Esophagus muscularis mucosa (tissue), 4 donors: ENCODE data around the gene CLK4. TPM values are rescaled to one million over a fixed set of nuclear protein-coding genes. Genes with fewer than 3 reads are reported as not detected.

ENCODE experiments used
- DNase-seq: peaks from one replicate; pipeline ENCODE4 v3.0.0-alpha.2; 2017; ENCODE audit errors: extremely low spot score
- H3K27ac ChIP-seq, 4 donors: fragments of 200-600 bp; sonication (generic); replicated peaks in 1 of 4; 1 replicate in 3 of 4; 2 replicates in 1 of 4; pipeline ENCODE4 v1.5.1; 2016 to 2019; ENCODE audit warnings: mild to moderate bottlenecking in 1 of 4
- H3K27me3 ChIP-seq, 4 donors: fragments of 200-600 bp; sonication (generic); one replicate each; pipeline versions ENCODE4 v1.5.1 to v1.6.0; 2016 to 2019
- H3K36me3 ChIP-seq, 4 donors: fragments of 200-600 bp; sonication (generic); one replicate each; pipeline ENCODE4 v1.5.1; 2016 to 2019
- H3K4me1 ChIP-seq, 4 donors: fragments of 200-600 bp; sonication (generic); one replicate each; pipeline ENCODE4 v1.5.1; 2016 to 2019
- H3K4me3 ChIP-seq, 4 donors: fragments of 200-600 bp; sonication (generic); 1 replicate in 2 of 4; 2 replicates in 2 of 4; pipeline ENCODE4 v1.5.1; 2016 to 2019; ENCODE audit warnings: mild to moderate bottlenecking in 4 of 4, moderate library complexity in 1 of 4
- H3K9me3 ChIP-seq, 4 donors: fragments of 200-600 bp; sonication (generic); 1 replicate in 3 of 4; 2 replicates in 1 of 4; pipeline ENCODE4 v1.5.1; 2016 to 2019
- CTCF ChIP-seq, 3 experiments: fragments of 200-600 bp in 2 of 3; fragments of 450-650 bp in 1 of 3; sonication (generic) in 2 of 3; IDR thresholded peaks; one replicate each; pipeline ENCODE4 v1.5.1; 2017 to 2019; ENCODE audit warnings: antibody characterized with exemption in 3 of 3, mild to moderate bottlenecking in 2 of 3, moderate library complexity in 1 of 3
- EP300 ChIP-seq: sonication (generic); formaldehyde crosslinking; IDR thresholded peaks from one replicate; pipeline ENCODE4 v1.6.1; 2017; ENCODE audit warnings: antibody characterized with exemption
- POLR2A ChIP-seq: fragments of 450-650 bp; IDR thresholded peaks from one replicate; pipeline ENCODE4 v1.6.1; 2017; ENCODE audit warnings: antibody characterized with exemption, moderate library complexity, mild to moderate bottlenecking, low read depth
- POLR2AphosphoS5 ChIP-seq, 2 donors: sonication (generic); formaldehyde crosslinking; IDR thresholded peaks; one replicate each; pipeline ENCODE4 v1.6.1; 2017; ENCODE audit warnings: antibody characterized with exemption in 2 of 2
- WGBS: methylation state at CpG from one replicate; pipeline ENCODE4 v1.1.5; 2018; 5-methylcytosine and 5-hydroxymethylcytosine counted together
- intact Hi-C: fragments of 100-400 bp; cut with DNase I; formaldehyde crosslinking; loops from one replicate; pipeline ENCODE4 v1.15.1; 2023
- total RNA-seq, 4 donors: library from RNA; depleted of rRNA; stranded (reverse); fragments of >200 nt; gene quantifications; one replicate each; pipeline versions ENCODE4 v1.1.0 to v1.2.1, GENCODE V29; 2016

CLK4 gene
- total RNA-seq, 4 donors from 2014 or later, result 16.7 to 24.9 (median 18.9) TPM

DNA sequence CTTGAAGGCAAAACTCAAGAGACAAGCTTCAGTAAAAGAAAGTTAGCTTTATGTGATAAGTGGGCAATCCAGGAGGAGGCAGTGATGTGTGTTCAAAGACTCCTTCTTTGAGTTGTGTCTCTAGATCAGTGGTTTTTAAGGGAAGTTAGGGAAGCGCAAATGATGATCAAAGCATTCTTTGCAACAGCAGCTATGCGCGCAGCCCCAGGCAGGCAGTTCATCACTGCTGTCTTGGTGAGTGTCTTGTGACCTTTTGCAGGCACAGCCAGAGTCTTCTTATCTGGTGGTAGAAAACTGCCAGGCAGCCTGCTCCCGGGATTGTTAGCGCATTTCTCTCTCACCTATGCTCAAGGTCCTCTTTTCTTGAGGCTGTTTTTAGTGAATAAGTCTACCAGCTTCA lies 40.3 kb upstream of the CLK4 start:
- no peaks in the 10 kb centered on the region for H3K27me3 ChIP-seq
- H3K9me3 ChIP-seq, result no peaks in the 10 kb centered on the region
- TF ChIP-seq CTCF (IDR thresholded peaks at IDR 0.05), result no peak
- no peak for TF ChIP-seq POLR2AphosphoS5 (IDR thresholded peaks at IDR 0.05)
- TF ChIP-seq POLR2A, result no peak
- no peak for TF ChIP-seq EP300
- H3K36me3 ChIP-seq, result no peaks in the 10 kb centered on the region
- 23% methylated on average over 5 of the region's 5 CpGs for WGBS
- no peak for DNase-seq
- peaks cover 0 to 6% (median 0%) of the 10 kb centered on the region in 4 donors for H3K4me1 ChIP-seq
- H3K27ac ChIP-seq, result no peak overlapping the region
- no peak overlapping the region for H3K4me3 ChIP-seq
- intact Hi-C loops, result no loop called here

DNA sequence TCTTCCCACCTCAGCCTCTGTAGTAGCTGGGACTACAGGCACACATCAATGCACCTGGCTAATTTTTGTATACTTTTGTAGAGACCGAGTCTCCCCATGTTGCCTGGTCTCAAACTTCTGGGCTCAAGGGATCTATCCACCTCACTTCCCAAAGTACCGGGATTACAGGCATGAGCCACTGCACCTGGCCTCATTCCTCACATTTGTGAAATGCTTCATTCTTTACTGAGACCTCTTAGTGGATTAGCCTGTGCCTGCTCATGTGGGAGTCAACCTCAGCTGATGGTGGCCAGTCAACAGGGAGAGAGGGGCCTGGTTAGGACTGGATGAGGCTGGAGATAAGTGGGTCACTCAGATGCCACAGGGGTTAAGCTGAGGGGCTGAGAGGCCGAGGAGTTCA lies 37.3 kb upstream of the CLK4 start:
- DNase-seq, result no peak
- Histone ChIP-seq H3K4me3 (no peak overlapping the region), H3K4me1 (peaks cover 0 to 6% (median 0%) of the 10 kb centered on the region in 4 donors), H3K9me3 (no peaks in the 10 kb centered on the region), H3K27me3 (no peaks in the 10 kb centered on the region), H3K36me3 (no peaks in the 10 kb centered on the region), H3K27ac (no peak overlapping the region)
- TF ChIP-seq CTCF (IDR thresholded peaks at IDR 0.05) (no peak), POLR2AphosphoS5 (IDR thresholded peaks at IDR 0.05) (no peak), POLR2A (no peak), EP300 (no peak)
- intact Hi-C loops, result no loop called here
- WGBS, result 89% methylated on average over 3 of the region's 3 CpGs

GRCh38 chr5:178662541-178662860 lies 35.7 kb upstream of the CLK4 start:
- TF ChIP-seq POLR2A (no peak), POLR2AphosphoS5 (IDR thresholded peaks at IDR 0.05) (no peak), CTCF (IDR thresholded peaks at IDR 0.05) (no peak), EP300 (no peak)
- WGBS, result 82% methylated on average over 10 of the region's 10 CpGs
- H3K4me1 ChIP-seq, result peaks cover 0 to 6% (median 0%) of the 10 kb centered on the region in 4 donors
- peaks cover 0 to 5% (median 0%) of the 10 kb centered on the region in 4 donors for H3K27me3 ChIP-seq
- H3K36me3 ChIP-seq, result no peaks in the 10 kb centered on the region
- no peaks in the 10 kb centered on the region for H3K9me3 ChIP-seq
- H3K4me3 ChIP-seq, result no peak overlapping the region
- no peak for DNase-seq
- intact Hi-C loops, result no loop called here
- H3K27ac ChIP-seq, result no peak overlapping the region

GRCh38 chr5:178661836-178662540 lies 35.1 kb upstream of the CLK4 start:
- DNase-seq, result no peak
- Histone ChIP-seq H3K27ac (no peak overlapping the region), H3K4me3 (no peak overlapping the region), H3K36me3 (no peaks in the 10 kb centered on the region), H3K27me3 (peaks cover 0 to 5% (median 0%) of the 10 kb centered on the region in 4 donors), H3K9me3 (no peaks in the 10 kb centered on the region), H3K4me1 (peaks cover 0 to under 1% (median 0%) of the 10 kb centered on the region in 4 donors)
- 93% methylated on average over 19 of the region's 21 CpGs for WGBS
- intact Hi-C loops, result no loop called here
- no peak for TF ChIP-seq POLR2AphosphoS5 (IDR thresholded peaks at IDR 0.05)
- no peak for TF ChIP-seq EP300
- TF ChIP-seq POLR2A, result no peak
- TF ChIP-seq CTCF (IDR thresholded peaks at IDR 0.05), result no peak
